MM.1S (cell line): ENCODE data around the gene TMSB10.
A peak's percentile ranks its signal among the peaks of the same experiment; 100 is the strongest.

Experiments used
- DNase-seq: peaks from one replicate; pipeline ENCODE4 v3.0.0-alpha.2; 2015
- H2AFZ ChIP-seq: fragments of 300-600 bp; sonication (generic); 2 replicates; pipeline ENCODE4 v1.6.0; 2016; ENCODE audit warnings: antibody characterized with exemption, low read length
- H3F3A ChIP-seq: fragments of 300-600 bp; sonication (generic); 2 replicates; pipeline ENCODE4 v1.6.1; 2016; ENCODE audit warnings: mild to moderate bottlenecking, antibody characterized with exemption, low read length, moderate library complexity, mixed read lengths; ENCODE audit not compliant: insufficient read depth
- H3K27ac ChIP-seq: fragments of 300-600 bp; sonication (generic); 2 replicates; pipeline ENCODE4 v1.5.1; 2016; ENCODE audit warnings: mild to moderate bottlenecking, low read length
- H3K27me3 ChIP-seq: fragments of 300-600 bp; sonication (generic); replicated peaks from 2 replicates; pipeline ENCODE4 v1.6.0; 2016; ENCODE audit warnings: low read length; ENCODE audit not compliant: insufficient read depth
- H3K36me3 ChIP-seq: fragments of 300-600 bp; sonication (generic); replicated peaks from 2 replicates; pipeline ENCODE4 v1.6.1; 2016; ENCODE audit warnings: mild to moderate bottlenecking, low read length, mixed read lengths; ENCODE audit not compliant: insufficient read depth
- H3K4me1 ChIP-seq: fragments of 300-600 bp; sonication (generic); 2 replicates; pipeline ENCODE4 v1.6.1; 2016; ENCODE audit warnings: low read length, mixed read lengths
- H3K4me2 ChIP-seq: fragments of 300-600 bp; sonication (generic); 2 replicates; pipeline ENCODE4 v1.6.0; 2016; ENCODE audit warnings: low read depth, low read length
- H3K4me3 ChIP-seq: fragments of 300-600 bp; sonication (generic); 2 replicates; pipeline ENCODE4 v1.5.1; 2016; ENCODE audit warnings: low read length, mixed read lengths
- H3K79me2 ChIP-seq: fragments of 300-600 bp; sonication (generic); 2 replicates; pipeline ENCODE4 v1.6.1; 2016; ENCODE audit warnings: mixed run types, low read length, mixed read lengths
- H3K9ac ChIP-seq: fragments of 300-600 bp; sonication (generic); 2 replicates; pipeline ENCODE4 v1.6.1; 2016; ENCODE audit warnings: low read length, mixed read lengths
- H3K9me2 ChIP-seq: fragments of 300-600 bp; sonication (generic); replicated peaks from 2 replicates; pipeline ENCODE4 v1.6.1; 2016; ENCODE audit warnings: mild to moderate bottlenecking, low read length, mixed read lengths; ENCODE audit not compliant: insufficient read depth
- H3K9me3 ChIP-seq: fragments of 300-600 bp; sonication (generic); replicated peaks from 2 replicates; pipeline ENCODE4 v1.6.1; 2016; ENCODE audit warnings: mild to moderate bottlenecking, low read length, mixed read lengths; ENCODE audit not compliant: insufficient read depth
- H4K20me1 ChIP-seq: fragments of 300-600 bp; sonication (generic); 2 replicates; pipeline ENCODE4 v1.6.1; 2016; ENCODE audit warnings: mild to moderate bottlenecking, low read length, moderate library complexity, mixed read lengths; ENCODE audit not compliant: insufficient read depth
- CTCF ChIP-seq: fragments of 300-600 bp; sonication (generic); IDR thresholded peaks from 2 replicates; pipeline ENCODE4 v1.5.1; 2016; ENCODE audit warnings: antibody characterized with exemption, low read length, mixed read lengths
- EZH2 ChIP-seq: fragments of 300-600 bp; sonication (generic); optimal IDR thresholded peaks from 2 replicates; pipeline ENCODE3; 2017; ENCODE audit warnings: low read depth, mild to moderate bottlenecking, antibody characterized with exemption, low read length, mixed read lengths
- EZH2phosphoT487 ChIP-seq: fragments of 300-600 bp; sonication (generic); IDR thresholded peaks from 2 replicates; pipeline ENCODE4 v1.6.1; 2018; ENCODE audit warnings: antibody characterized with exemption, low read length

TMSB10 gene

GRCh38 chr2:84927275-84927627 is 21.8 kb downstream of the TMSB10 start:
- H3K4me3 ChIP-seq, result no peak overlapping the region

GRCh38 chr2:84931384-84931821 is 25.9 kb downstream of the TMSB10 start:
- Histone ChIP-seq H3K9me3 (no peaks in the 10 kb centered on the region), H3K4me2 (peak overlapping the region; percentile 63), H2AFZ (peak overlapping the region; percentile 16; the same call in 1 of the 2 replicates), H3K79me2 (no peaks in the 10 kb centered on the region), H3K9ac (no peak overlapping the region; the same call in 1 of the 2 replicates), H3K4me1 (peaks cover 12% of the 10 kb centered on the region), H3F3A (peaks cover 19% of the 10 kb centered on the region), H4K20me1 (no peaks in the 10 kb centered on the region), H3K36me3 (no peaks in the 10 kb centered on the region), H3K27ac (peak overlapping the region; percentile 72), H3K4me3 (no peak overlapping the region), H3K9me2 (no peaks in the 10 kb centered on the region), H3K27me3 (no peaks in the 10 kb centered on the region)
- no peak for TF ChIP-seq CTCF
- no peak for TF ChIP-seq EZH2phosphoT487
- no peak for TF ChIP-seq EZH2
- DNase-seq, result peak; percentile 66

More at GRCh38 chr2:84927275-84927627, 21.8 kb downstream of the TMSB10 start:
- H3F3A ChIP-seq, result peaks cover 32% of the 10 kb centered on the region
- TF ChIP-seq CTCF, result no peak
- TF ChIP-seq EZH2, result no peak
- no peak for TF ChIP-seq EZH2phosphoT487
- H3K9me3 ChIP-seq, result no peaks in the 10 kb centered on the region
- H3K36me3 ChIP-seq, result no peaks in the 10 kb centered on the region
- no peaks in the 10 kb centered on the region for H3K27me3 ChIP-seq
- H3K27ac ChIP-seq, result no peak overlapping the region
- peak overlapping the region; percentile 97 for H3K4me2 ChIP-seq
- H3K79me2 ChIP-seq, result no peaks in the 10 kb centered on the region
- no peak for DNase-seq
- no peak overlapping the region for H3K9ac ChIP-seq
- H3K4me1 ChIP-seq, result peaks cover 20% of the 10 kb centered on the region
- no peak overlapping the region for H2AFZ ChIP-seq
- no peaks in the 10 kb centered on the region for H4K20me1 ChIP-seq
- H3K9me2 ChIP-seq, result no peaks in the 10 kb centered on the region

GRCh38 chr2:84938194-84938879 is 32.9 kb downstream of the TMSB10 start:
- Histone ChIP-seq H3K9me3 (no peaks in the 10 kb centered on the region), H3K9me2 (no peaks in the 10 kb centered on the region), H3K27me3 (no peaks in the 10 kb centered on the region), H3K27ac (peak overlapping the region; percentile 97; the same call in 1 of the 2 replicates), H3K36me3 (no peaks in the 10 kb centered on the region), H3K4me1 (peaks cover 31% of the 10 kb centered on the region), H4K20me1 (no peaks in the 10 kb centered on the region), H3K4me2 (peak overlapping the region; percentile 16; the same call in 1 of the 2 replicates), H3K79me2 (no peaks in the 10 kb centered on the region), H3K9ac (no peak overlapping the region), H3K4me3 (no peak overlapping the region), H2AFZ (no peak overlapping the region), H3F3A (peaks cover 32% of the 10 kb centered on the region)
- peak; percentile 16 for DNase-seq
- TF ChIP-seq EZH2 (no peak), EZH2phosphoT487 (no peak), CTCF (no peak)
